Esophagus squamous epithelium (tissue), 5 donors: ENCODE measurements around the gene KIAA0513. TPM values are rescaled to one million over a fixed set of nuclear protein-coding genes. Genes with fewer than 3 reads are reported as not detected.

Experiments used
- DNase-seq: peaks from one replicate; lab custom pipeline; 2025; lab: John Stamatoyannopoulos, UW
- H3K27ac ChIP-seq, 4 donors: fragments of 200-600 bp; sonication (generic); one replicate each; pipeline ENCODE4 v1.5.1; 2016 to 2019; ENCODE audit warnings: mild to moderate bottlenecking in 1 of 4
- H3K27me3 ChIP-seq, 4 donors: fragments of 200-600 bp; sonication (generic); 1 replicate in 3 of 4; 2 replicates in 1 of 4; pipeline versions ENCODE4 v1.5.1 to v1.6.0; 2017 to 2021; ENCODE audit warnings: antibody characterized with exemption in 1 of 4
- H3K36me3 ChIP-seq, 3 donors: fragments of 200-600 bp; sonication (generic); one replicate each; pipeline ENCODE4 v1.5.1; 2016 to 2019
- H3K4me1 ChIP-seq, 3 donors: fragments of 200-600 bp; sonication (generic); one replicate each; pipeline ENCODE4 v1.5.1; 2017 to 2019
- H3K4me3 ChIP-seq, 4 donors: fragments of 200-600 bp; sonication (generic); 1 replicate in 3 of 4; 2 replicates in 1 of 4; pipeline ENCODE4 v1.5.1; 2016 to 2019; ENCODE audit warnings: mild to moderate bottlenecking in 2 of 4, moderate library complexity in 1 of 4
- H3K9me3 ChIP-seq, 3 donors: fragments of 200-600 bp; sonication (generic); one replicate each; pipeline ENCODE4 v1.5.1; 2016 to 2019
- POLR2A ChIP-seq, 4 donors: fragments of 450-650 bp; IDR thresholded peaks; one replicate each; pipeline ENCODE4 v1.6.1; 2017; ENCODE audit warnings: antibody characterized with exemption in 4 of 4, mild to moderate bottlenecking in 4 of 4, moderate library complexity in 3 of 4
- WGBS, 2 donors: methylation state at CpG; one replicate each; pipeline ENCODE4 v1.1.5; 2018; 5-methylcytosine and 5-hydroxymethylcytosine counted together
- intact Hi-C: fragments of 100-400 bp; cut with DNase I; formaldehyde crosslinking; loops from one replicate; pipeline ENCODE4 v1.15.0; 2022
- total RNA-seq, 4 donors: library from RNA; depleted of rRNA; stranded (reverse); fragments of >200 nt; gene quantifications; one replicate each; pipeline ENCODE4 v1.1.0, GENCODE V29; 2016
- TF ChIP-seq, protein P1 (sequence below), 6 experiments: fragments of 450-650 bp in 4 of 6; fragments of 200-600 bp in 2 of 6; sonication (generic) in 2 of 6; IDR thresholded peaks; one replicate each; pipeline ENCODE4 v1.5.1; 2016 to 2019; ENCODE audit warnings: antibody characterized with exemption in 6 of 6, mild to moderate bottlenecking in 4 of 6, moderate library complexity in 4 of 6
- donor health status: DM: yes; HTN: yes; CAD: no.

The KIAA0513 gene
- total RNA-seq, 4 donors from 2014 or later = 9.0 to 11.4 (median 9.7) TPM

DNA sequence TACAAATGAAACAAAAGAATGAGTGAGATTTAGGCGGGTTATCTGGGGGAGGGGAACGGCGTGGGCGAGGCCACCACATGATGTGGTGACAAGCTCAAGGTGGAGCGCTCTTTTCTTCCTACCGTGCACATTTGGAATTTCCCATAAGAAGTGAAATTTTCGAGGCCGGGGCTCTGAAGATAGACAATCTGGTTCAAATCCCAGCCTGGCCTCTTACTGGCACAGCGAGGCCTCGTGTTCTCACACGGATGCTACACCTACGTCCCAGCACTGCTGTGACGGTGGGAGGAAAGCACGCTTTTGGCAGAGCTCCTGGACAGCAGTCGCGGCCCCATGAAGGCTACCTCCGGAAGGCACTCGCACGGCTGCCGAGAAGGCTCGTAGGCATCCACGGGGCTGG, 41.5 kb upstream of the KIAA0513 start:
- H3K9me3 ChIP-seq = no peaks in the 10 kb centered on the region
- H3K4me3 ChIP-seq = no peak overlapping the region
- intact Hi-C loops = no loop called here
- 73 to 85% methylated on average over 9 to 13 of the region's 22 CpGs for WGBS, 2 donors
- H3K36me3 ChIP-seq = peaks cover 24 to 96% (median 29%) of the 10 kb centered on the region in 3 donors
- DNase-seq = no peak
- H3K4me1 ChIP-seq = peaks cover 8 to 46% (median 25%) of the 10 kb centered on the region in 3 donors
- peak overlapping the region; percentile 61 to 82 (median 71) for H3K27ac ChIP-seq
- TF ChIP-seq, protein P1, sequence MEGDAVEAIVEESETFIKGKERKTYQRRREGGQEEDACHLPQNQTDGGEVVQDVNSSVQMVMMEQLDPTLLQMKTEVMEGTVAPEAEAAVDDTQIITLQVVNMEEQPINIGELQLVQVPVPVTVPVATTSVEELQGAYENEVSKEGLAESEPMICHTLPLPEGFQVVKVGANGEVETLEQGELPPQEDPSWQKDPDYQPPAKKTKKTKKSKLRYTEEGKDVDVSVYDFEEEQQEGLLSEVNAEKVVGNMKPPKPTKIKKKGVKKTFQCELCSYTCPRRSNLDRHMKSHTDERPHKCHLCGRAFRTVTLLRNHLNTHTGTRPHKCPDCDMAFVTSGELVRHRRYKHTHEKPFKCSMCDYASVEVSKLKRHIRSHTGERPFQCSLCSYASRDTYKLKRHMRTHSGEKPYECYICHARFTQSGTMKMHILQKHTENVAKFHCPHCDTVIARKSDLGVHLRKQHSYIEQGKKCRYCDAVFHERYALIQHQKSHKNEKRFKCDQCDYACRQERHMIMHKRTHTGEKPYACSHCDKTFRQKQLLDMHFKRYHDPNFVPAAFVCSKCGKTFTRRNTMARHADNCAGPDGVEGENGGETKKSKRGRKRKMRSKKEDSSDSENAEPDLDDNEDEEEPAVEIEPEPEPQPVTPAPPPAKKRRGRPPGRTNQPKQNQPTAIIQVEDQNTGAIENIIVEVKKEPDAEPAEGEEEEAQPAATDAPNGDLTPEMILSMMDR (IDR thresholded peaks at IDR 0.05) = no peak
- TF ChIP-seq POLR2A (IDR thresholded peaks at IDR 0.05) = no peak
- H3K27me3 ChIP-seq = no peaks in the 10 kb centered on the region

DNA sequence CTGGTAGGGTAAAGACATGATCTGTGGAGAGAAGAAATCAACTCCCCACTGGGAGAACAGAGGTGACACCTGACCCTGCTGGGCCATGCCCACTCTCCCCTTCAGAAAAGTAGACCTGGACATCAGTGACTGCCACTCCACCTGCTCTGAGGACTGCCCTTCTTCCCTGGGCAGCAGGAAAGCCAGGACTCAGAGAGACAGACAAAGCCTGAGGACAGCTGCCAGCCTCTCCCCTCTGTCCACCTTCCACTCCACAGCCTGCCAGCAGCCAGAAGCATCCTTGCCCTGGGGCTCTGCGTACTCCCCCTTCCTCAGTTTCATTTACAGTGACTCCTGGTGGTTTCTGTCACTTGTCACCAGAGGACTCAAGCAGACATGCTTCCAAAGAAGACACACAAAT, 40.7 kb upstream of the KIAA0513 start:
- WGBS, 2 donors = 100% methylated on average over 1 of the region's 1 CpG; no CpG with 5 or more reads in 1 of the 2 donors
- no peak for TF ChIP-seq POLR2A (IDR thresholded peaks at IDR 0.05)
- TF ChIP-seq, protein P1 (IDR thresholded peaks at IDR 0.05) = no peak
- Histone ChIP-seq H3K36me3 (peaks cover 24 to 96% (median 24%) of the 10 kb centered on the region in 3 donors), H3K4me3 (no peak overlapping the region), H3K27ac (peak overlapping the region; percentile 61 to 82 (median 71)), H3K27me3 (no peaks in the 10 kb centered on the region), H3K4me1 (peaks cover 8 to 53% (median 25%) of the 10 kb centered on the region in 3 donors), H3K9me3 (no peaks in the 10 kb centered on the region)
- DNase-seq = no peak
- intact Hi-C loops = no loop called here

DNA sequence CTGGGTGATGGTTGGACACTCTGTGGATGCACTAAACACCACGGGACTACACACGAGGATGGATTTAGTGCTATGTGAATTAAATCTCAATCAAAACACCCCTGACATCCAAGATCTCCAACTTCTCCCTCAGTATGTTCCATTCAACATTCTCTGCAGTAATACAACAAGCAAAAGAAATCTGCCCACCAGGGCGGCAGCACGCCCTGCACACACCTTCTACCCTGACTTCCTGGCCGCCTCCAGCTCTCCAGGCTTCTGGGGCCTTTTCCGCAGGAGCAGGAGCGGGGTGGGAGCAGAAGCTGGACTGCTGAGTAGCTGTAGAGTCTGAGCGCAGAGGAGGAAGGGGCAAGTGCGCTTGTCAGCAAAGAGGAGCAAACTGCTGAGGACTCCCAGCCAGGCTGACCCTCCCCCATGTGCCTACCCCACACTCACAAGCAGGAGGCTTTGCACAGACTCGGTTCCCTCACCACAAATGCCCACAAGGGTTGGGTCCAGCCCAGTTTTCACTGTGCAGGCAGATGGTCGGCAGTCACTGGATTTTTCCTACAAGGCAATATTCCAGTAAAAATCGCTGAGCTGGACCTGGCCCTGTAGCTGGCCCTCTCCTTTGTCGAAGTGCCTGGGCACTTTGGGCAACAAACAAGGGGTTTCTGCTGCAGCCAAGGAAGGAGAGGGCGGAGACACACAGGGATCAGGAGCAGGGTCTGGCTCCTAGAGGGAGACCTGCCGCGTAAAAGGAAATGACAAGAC, 39.1 kb upstream of the KIAA0513 start:
- Histone ChIP-seq H3K9me3 (no peaks in the 10 kb centered on the region), H3K27me3 (no peaks in the 10 kb centered on the region), H3K27ac (no peak overlapping the region), H3K4me1 (peaks cover 8 to 60% (median 37%) of the 10 kb centered on the region in 3 donors), H3K36me3 (peaks cover 24 to 98% (median 24%) of the 10 kb centered on the region in 3 donors), H3K4me3 (no peak overlapping the region)
- 75 to 89% methylated on average over 10 of the region's 16 CpGs for WGBS, 2 donors
- DNase-seq = no peak
- TF ChIP-seq, protein P1 (IDR thresholded peaks at IDR 0.05) = no peak
- no peak for TF ChIP-seq POLR2A (IDR thresholded peaks at IDR 0.05)
- intact Hi-C loops = no loop called here

DNA sequence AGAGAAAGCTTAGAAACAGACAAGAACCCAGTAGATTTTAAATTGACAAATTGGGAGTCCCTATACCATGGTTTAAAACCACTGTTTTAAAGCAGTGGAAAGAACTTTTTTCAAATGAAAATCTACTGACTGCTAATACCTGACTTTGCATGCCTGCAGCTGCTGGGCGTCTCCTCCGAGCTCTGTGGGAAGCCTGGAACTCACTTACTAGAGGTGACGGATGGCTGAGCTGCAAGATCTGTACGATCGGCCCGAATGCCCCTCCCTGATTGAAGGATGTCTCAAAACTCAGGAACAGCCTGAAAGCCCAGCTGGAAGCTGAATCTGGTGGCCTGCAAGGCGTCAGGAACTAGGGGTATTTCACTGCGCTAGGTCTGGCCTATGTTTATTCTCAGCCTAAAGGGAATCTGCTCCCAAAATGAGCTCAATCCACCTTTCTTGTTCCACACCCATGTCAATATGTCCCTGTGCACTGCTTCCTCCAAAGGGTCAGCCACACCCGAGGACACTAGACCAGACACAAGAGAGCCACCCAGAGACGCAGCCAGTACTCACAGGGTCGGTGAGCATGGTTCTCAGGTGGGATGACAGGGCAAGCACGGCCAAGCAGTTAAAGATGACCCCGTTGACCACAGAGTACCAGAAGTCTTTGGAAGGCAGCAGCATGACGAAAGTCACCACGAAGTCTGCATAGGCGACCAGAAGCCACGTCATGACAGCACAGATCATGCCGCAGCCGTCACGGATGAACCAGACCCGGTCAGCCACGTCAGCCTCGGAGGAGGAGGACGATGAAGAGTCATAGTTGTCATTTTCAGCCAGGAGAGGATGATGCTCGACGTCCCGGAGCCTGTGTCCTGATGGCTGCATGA, 37.6 kb upstream of the KIAA0513 start:
- WGBS, 2 donors = 89 to 91% methylated on average over 16 to 24 of the region's 27 CpGs
- intact Hi-C loops = no loop called here
- H3K27me3 ChIP-seq = no peaks in the 10 kb centered on the region
- peaks cover 22 to 60% (median 43%) of the 10 kb centered on the region in 3 donors for H3K4me1 ChIP-seq
- no peak overlapping the region for H3K27ac ChIP-seq
- no peak for DNase-seq
- TF ChIP-seq POLR2A (IDR thresholded peaks at IDR 0.05) = no peak
- TF ChIP-seq, protein P1 (IDR thresholded peaks at IDR 0.05) = no peak
- H3K9me3 ChIP-seq = no peaks in the 10 kb centered on the region
- H3K4me3 ChIP-seq = no peak overlapping the region
- peaks cover 24 to 93% (median 30%) of the 10 kb centered on the region in 3 donors for H3K36me3 ChIP-seq
